Measurements from ENCODE around the gene SLC8A1.

The SLC8A1 gene

GRCh38 chr2:40299781-40300180 is 152.1 kb downstream of the SLC8A1 start:
- Histone ChIP-seq H3K4me1 (ENCODE audit: insufficient read depth, low read length) (peaks cover 4% of the 10 kb centered on the region), H3K4me3 (ENCODE audit: low read depth in 1 of 2, low read length in 2 of 2) (no peak overlapping the region), H3K9me3 (ENCODE audit: low read length) (no peaks in the 10 kb centered on the region), H3K27ac (ENCODE audit: low read depth, low read length) (no peak overlapping the region), H3K27me3 (ENCODE audit: control insufficient read depth in 1 of 2, insufficient read depth in 2 of 2, low read length in 2 of 2) (no peaks in the 10 kb centered on the region), H3K36me3 (ENCODE audit: insufficient read depth, low read length) (peaks cover 10% of the 10 kb centered on the region), H3K9ac (ENCODE audit: low read length) (no peak overlapping the region)

GRCh38 chr2:40299173-40299572 is 152.7 kb downstream of the SLC8A1 start:
- Histone ChIP-seq H3K9me3 (ENCODE audit: low read length) (no peaks in the 10 kb centered on the region), H3K4me3 (ENCODE audit: low read depth in 1 of 2, low read length in 2 of 2) (no peak overlapping the region), H3K27me3 (ENCODE audit: control insufficient read depth in 1 of 2, insufficient read depth in 2 of 2, low read length in 2 of 2) (no peaks in the 10 kb centered on the region), H3K36me3 (ENCODE audit: insufficient read depth, low read length) (peaks cover 10% of the 10 kb centered on the region), H3K9ac (ENCODE audit: low read length) (no peak overlapping the region), H3K27ac (ENCODE audit: low read depth, low read length) (no peak overlapping the region), H3K4me1 (ENCODE audit: insufficient read depth, low read length) (peaks cover 4% of the 10 kb centered on the region)

- H3K4me3 ChIP-seq (ENCODE audit: low read depth in 1 of 2, low read length in 2 of 2) = no peak overlapping the region
- peaks cover 1% of the 10 kb centered on the region for H3K4me1 ChIP-seq (ENCODE audit: insufficient read depth, low read length)
- no peaks in the 10 kb centered on the region for H3K9me3 ChIP-seq (ENCODE audit: low read length)
- H3K27me3 ChIP-seq (ENCODE audit: control insufficient read depth in 1 of 2, insufficient read depth in 2 of 2, low read length in 2 of 2) = no peaks in the 10 kb centered on the region
- H3K27ac ChIP-seq (ENCODE audit: low read depth, low read length) = no peak overlapping the region
- H3K36me3 ChIP-seq (ENCODE audit: insufficient read depth, low read length) = peaks cover 10% of the 10 kb centered on the region
- H3K9ac ChIP-seq (ENCODE audit: low read length) = no peak overlapping the region
These were observed 153.9 kb downstream of the SLC8A1 start for GRCh38 chr2:40298026-40298425.

GRCh38 chr2:40292291-40292690 is 159.6 kb downstream of the SLC8A1 start:
- no peak overlapping the region for H3K9ac ChIP-seq (ENCODE audit: low read length)
- H3K9me3 ChIP-seq (ENCODE audit: low read length) = no peaks in the 10 kb centered on the region
- H3K4me3 ChIP-seq (ENCODE audit: low read depth in 1 of 2, low read length in 2 of 2) = no peak overlapping the region
- no peaks in the 10 kb centered on the region for H3K27me3 ChIP-seq (ENCODE audit: control insufficient read depth in 1 of 2, insufficient read depth in 2 of 2, low read length in 2 of 2)
- H3K4me1 ChIP-seq (ENCODE audit: insufficient read depth, low read length) = peaks cover 11% of the 10 kb centered on the region
- H3K27ac ChIP-seq (ENCODE audit: low read depth, low read length) = no peak overlapping the region
- no peaks in the 10 kb centered on the region for H3K36me3 ChIP-seq (ENCODE audit: insufficient read depth, low read length)

- no peak overlapping the region for H3K4me3 ChIP-seq (ENCODE audit: low read depth in 1 of 2, low read length in 2 of 2)
- H3K4me1 ChIP-seq (ENCODE audit: insufficient read depth, low read length) = peaks cover 30% of the 10 kb centered on the region
- H3K27me3 ChIP-seq (ENCODE audit: control insufficient read depth in 1 of 2, insufficient read depth in 2 of 2, low read length in 2 of 2) = no peaks in the 10 kb centered on the region
- no peaks in the 10 kb centered on the region for H3K9me3 ChIP-seq (ENCODE audit: low read length)
- no peak overlapping the region for H3K27ac ChIP-seq (ENCODE audit: low read depth, low read length)
- no peaks in the 10 kb centered on the region for H3K36me3 ChIP-seq (ENCODE audit: insufficient read depth, low read length)
- no peak overlapping the region for H3K9ac ChIP-seq (ENCODE audit: low read length)
These were observed 162.0 kb downstream of the SLC8A1 start for GRCh38 chr2:40289771-40290404.

- Histone ChIP-seq H3K4me3 (ENCODE audit: low read depth in 1 of 2, low read length in 2 of 2) (no peak overlapping the region), H3K27me3 (ENCODE audit: control insufficient read depth in 1 of 2, insufficient read depth in 2 of 2, low read length in 2 of 2) (no peaks in the 10 kb centered on the region), H3K9me3 (ENCODE audit: low read length) (no peaks in the 10 kb centered on the region), H3K36me3 (ENCODE audit: insufficient read depth, low read length) (no peaks in the 10 kb centered on the region), H3K27ac (ENCODE audit: low read depth, low read length) (peak overlapping the region; percentile 17), H3K9ac (ENCODE audit: low read length) (no peak overlapping the region), H3K4me1 (ENCODE audit: insufficient read depth, low read length) (peaks cover 45% of the 10 kb centered on the region)
These were observed 164.1 kb downstream of the SLC8A1 start for GRCh38 chr2:40287773-40288172.

GRCh38 chr2:40287195-40287594 is 164.7 kb downstream of the SLC8A1 start:
- Histone ChIP-seq H3K27ac (ENCODE audit: low read depth, low read length) (no peak overlapping the region), H3K9me3 (ENCODE audit: low read length) (no peaks in the 10 kb centered on the region), H3K36me3 (ENCODE audit: insufficient read depth, low read length) (no peaks in the 10 kb centered on the region), H3K27me3 (ENCODE audit: control insufficient read depth in 1 of 2, insufficient read depth in 2 of 2, low read length in 2 of 2) (no peaks in the 10 kb centered on the region), H3K4me1 (ENCODE audit: insufficient read depth, low read length) (peaks cover 45% of the 10 kb centered on the region), H3K9ac (ENCODE audit: low read length) (no peak overlapping the region), H3K4me3 (ENCODE audit: low read depth in 1 of 2, low read length in 2 of 2) (no peak overlapping the region)

- Histone ChIP-seq H3K9me3 (ENCODE audit: low read length) (no peaks in the 10 kb centered on the region), H3K27me3 (ENCODE audit: control insufficient read depth in 1 of 2, insufficient read depth in 2 of 2, low read length in 2 of 2) (no peaks in the 10 kb centered on the region), H3K9ac (ENCODE audit: low read length) (no peak overlapping the region), H3K4me1 (ENCODE audit: insufficient read depth, low read length) (peaks cover 49% of the 10 kb centered on the region), H3K4me3 (ENCODE audit: low read depth in 1 of 2, low read length in 2 of 2) (no peak overlapping the region), H3K27ac (ENCODE audit: low read depth, low read length) (no peak overlapping the region), H3K36me3 (ENCODE audit: insufficient read depth, low read length) (no peaks in the 10 kb centered on the region)
These were observed 165.2 kb downstream of the SLC8A1 start for GRCh38 chr2:40286721-40287120.

- no peaks in the 10 kb centered on the region for H3K9me3 ChIP-seq (ENCODE audit: low read length)
These were observed 166.5 kb downstream of the SLC8A1 start for GRCh38 chr2:40285391-40285790.

GRCh38 chr2:40284797-40285196 is 167.1 kb downstream of the SLC8A1 start:
- Histone ChIP-seq H3K27me3 (ENCODE audit: control insufficient read depth in 1 of 2, insufficient read depth in 2 of 2, low read length in 2 of 2) (no peaks in the 10 kb centered on the region), H3K9me3 (ENCODE audit: low read length) (no peaks in the 10 kb centered on the region), H3K9ac (ENCODE audit: low read length) (no peak overlapping the region), H3K27ac (ENCODE audit: low read depth, low read length) (no peak overlapping the region), H3K4me3 (ENCODE audit: low read depth in 1 of 2, low read length in 2 of 2) (no peak overlapping the region), H3K4me1 (ENCODE audit: insufficient read depth, low read length) (peaks cover 65% of the 10 kb centered on the region), H3K36me3 (ENCODE audit: insufficient read depth, low read length) (no peaks in the 10 kb centered on the region)

More at GRCh38 chr2:40285391-40285790, 166.5 kb downstream of the SLC8A1 start:
- H3K4me3 ChIP-seq (ENCODE audit: low read depth in 1 of 2, low read length in 2 of 2) = no peak overlapping the region
- H3K27ac ChIP-seq (ENCODE audit: low read depth, low read length) = no peak overlapping the region
- H3K36me3 ChIP-seq (ENCODE audit: insufficient read depth, low read length) = no peaks in the 10 kb centered on the region
- no peak overlapping the region for H3K9ac ChIP-seq (ENCODE audit: low read length)
- H3K4me1 ChIP-seq (ENCODE audit: insufficient read depth, low read length) = peaks cover 63% of the 10 kb centered on the region
- no peaks in the 10 kb centered on the region for H3K27me3 ChIP-seq (ENCODE audit: control insufficient read depth in 1 of 2, insufficient read depth in 2 of 2, low read length in 2 of 2)

- Histone ChIP-seq H3K27me3 (ENCODE audit: control insufficient read depth in 1 of 2, insufficient read depth in 2 of 2, low read length in 2 of 2) (no peaks in the 10 kb centered on the region), H3K4me3 (ENCODE audit: low read depth in 1 of 2, low read length in 2 of 2) (peak overlapping the region in 1 of 2 donors; percentile 44), H3K36me3 (ENCODE audit: insufficient read depth, low read length) (no peaks in the 10 kb centered on the region), H3K27ac (ENCODE audit: low read depth, low read length) (no peak overlapping the region), H3K9me3 (ENCODE audit: low read length) (no peaks in the 10 kb centered on the region), H3K4me1 (ENCODE audit: insufficient read depth, low read length) (peaks cover 74% of the 10 kb centered on the region), H3K9ac (ENCODE audit: low read length) (no peak overlapping the region)
These were observed 168.6 kb downstream of the SLC8A1 start for GRCh38 chr2:40283111-40283909.

All from muscle layer of colon (tissue), 2 donors.